NCI-H2029 (cell line): ENCODE measurements around the gene CDH23.

Source experiments
- DNase-seq: peaks from one replicate; lab custom pipeline; 2025; lab: John Stamatoyannopoulos, UW

CDH23 gene

DNA sequence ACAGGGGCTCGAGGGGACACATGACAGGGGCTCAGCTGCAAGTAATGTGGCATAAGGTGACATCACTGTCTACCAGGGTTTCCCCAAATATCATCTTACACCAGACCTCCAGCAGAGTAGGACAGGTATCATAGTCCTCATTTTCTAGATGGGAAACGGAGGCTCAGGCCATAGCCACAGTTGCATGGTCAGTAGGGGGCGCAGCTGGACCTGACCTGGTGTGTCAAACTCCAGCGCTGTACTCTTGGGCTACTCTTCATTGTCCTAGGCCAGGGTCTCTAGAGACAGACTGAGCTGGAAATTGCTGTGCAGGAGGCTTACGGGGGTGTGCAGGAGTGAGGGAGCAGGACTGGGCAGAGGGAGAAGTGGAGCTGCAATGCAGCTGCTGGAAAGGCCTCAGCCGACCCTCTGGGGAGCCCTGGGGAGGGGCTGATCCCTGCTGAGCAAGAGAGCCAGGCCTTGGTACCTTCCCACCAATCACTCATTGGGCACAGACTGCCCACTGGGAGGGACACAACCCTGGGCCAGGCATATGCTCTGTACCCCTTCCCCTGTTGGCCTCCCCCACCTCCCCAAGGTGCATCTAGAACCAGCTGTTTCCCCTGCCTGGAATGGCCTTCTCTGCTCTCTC, 89.9 kb downstream of the CDH23 start:
- no peak for DNase-seq

DNA sequence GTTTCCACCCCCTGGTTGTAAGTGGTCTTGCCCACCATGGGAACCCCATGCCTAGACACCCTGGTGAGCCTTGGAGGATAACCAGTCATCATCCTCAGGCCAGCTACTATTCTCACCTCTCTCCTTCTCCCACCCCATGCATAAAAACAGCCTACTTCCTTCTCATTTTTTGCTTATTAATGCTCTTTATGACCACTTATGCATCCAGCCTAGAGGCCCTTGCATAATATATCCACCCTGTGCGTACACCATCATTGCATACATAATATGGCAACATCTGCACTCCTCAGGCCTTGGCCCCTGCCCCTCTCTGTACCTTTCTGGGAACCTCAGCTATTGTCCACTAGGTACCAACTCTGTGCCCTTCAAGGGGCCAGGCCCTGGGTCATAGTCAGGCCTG, 91.0 kb downstream of the CDH23 start:
- DNase-seq, result no peak

DNA sequence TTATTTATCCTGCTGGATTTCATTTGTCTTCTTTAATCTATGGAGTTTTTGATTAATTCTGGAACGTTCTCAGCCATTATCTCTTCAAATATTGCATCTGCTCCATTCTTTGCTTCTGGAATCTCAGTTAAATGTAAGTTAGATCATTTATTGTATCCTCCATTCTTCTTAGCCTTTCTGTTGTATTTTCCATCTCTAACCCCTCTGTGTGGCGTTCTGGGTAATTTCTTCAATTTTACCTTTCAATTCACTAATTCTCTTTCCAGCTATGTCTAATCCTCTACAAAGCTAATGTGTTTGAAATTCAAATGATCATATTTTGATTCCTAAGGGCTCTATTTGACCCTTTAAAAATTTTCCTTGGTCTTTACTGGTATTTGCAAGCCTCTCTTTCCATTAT, 92.4 kb downstream of the CDH23 start:
- no peak for DNase-seq

DNA sequence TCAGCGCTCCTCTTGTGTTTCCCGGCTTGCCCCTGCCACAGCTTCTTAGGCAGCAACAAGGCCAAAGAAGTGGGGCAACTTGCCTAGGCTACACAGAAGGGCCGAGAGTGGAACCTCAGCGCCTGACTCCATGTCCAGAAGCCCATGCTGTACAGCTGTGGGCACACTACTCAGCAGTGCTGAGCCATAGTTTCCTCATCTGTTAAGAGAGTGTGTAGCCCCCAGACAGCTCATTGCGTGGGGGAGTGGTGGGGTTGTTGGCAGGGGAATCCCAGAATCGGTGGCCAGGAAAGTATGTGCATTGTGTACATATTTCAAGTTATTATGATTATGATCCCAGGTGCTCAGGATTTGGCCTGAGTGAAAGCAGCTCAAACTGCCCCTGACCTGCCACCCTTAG, 96.2 kb downstream of the CDH23 start:
- DNase-seq, result no peak

DNA sequence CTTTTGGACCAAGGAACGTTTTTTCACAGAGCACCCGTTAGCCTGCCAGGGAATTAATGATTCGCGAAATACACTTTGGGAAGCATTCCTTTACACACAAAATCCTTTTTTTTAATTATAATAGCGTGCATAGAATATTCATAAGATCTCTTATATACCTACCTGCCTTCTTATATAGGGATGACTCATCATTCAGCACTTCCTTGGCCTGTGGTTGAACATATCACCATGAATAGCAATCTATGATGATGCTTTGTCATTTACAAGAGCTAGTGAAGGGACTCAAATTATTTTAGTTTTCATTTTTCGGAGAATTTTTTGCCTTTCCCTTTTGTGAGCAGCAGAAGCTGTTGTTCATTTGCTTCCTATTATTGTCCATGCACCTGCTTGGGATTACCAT, 97.0 kb downstream of the CDH23 start:
- DNase-seq, result no peak

DNA sequence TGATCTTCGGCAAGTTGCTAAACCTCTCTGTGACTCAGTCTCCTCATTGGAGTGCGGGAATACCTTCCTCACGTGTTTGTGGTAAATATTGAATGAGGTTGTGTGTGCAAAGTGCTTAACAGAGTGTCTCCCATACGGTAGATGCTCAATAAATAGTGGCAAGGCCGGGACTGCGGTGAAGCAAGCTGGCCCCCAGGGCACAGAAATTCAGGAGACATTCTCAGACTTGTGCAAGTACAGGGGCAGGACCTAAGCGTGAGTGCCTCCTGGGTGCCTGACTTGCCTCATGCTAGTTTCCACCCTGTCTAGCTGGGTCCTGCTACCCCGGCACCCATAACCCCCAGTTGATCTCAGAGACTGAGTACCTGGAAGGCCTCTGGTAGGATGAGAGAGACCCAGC, 97.8 kb downstream of the CDH23 start:
- no peak for DNase-seq

DNA sequence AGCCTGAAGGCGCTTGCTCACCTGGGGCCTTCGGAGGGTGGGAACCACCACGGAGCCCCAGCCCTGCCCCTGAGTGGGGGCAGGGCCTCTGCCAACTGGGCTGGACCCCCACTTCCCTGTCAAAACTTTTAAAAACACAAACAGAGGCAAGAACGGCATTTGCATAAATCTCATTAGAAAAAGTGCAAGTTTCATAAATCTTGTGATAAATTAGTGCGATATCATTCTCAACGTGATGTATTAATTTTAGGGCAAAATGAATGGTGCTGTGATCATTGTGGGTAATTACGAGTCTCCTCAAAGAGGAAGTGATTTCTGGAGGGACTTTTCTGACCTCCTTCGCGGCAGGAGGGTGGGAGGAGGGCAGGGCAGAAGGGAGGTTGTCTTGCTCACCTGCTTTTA, 98.3 kb downstream of the CDH23 start:
- DNase-seq, result no peak

DNA sequence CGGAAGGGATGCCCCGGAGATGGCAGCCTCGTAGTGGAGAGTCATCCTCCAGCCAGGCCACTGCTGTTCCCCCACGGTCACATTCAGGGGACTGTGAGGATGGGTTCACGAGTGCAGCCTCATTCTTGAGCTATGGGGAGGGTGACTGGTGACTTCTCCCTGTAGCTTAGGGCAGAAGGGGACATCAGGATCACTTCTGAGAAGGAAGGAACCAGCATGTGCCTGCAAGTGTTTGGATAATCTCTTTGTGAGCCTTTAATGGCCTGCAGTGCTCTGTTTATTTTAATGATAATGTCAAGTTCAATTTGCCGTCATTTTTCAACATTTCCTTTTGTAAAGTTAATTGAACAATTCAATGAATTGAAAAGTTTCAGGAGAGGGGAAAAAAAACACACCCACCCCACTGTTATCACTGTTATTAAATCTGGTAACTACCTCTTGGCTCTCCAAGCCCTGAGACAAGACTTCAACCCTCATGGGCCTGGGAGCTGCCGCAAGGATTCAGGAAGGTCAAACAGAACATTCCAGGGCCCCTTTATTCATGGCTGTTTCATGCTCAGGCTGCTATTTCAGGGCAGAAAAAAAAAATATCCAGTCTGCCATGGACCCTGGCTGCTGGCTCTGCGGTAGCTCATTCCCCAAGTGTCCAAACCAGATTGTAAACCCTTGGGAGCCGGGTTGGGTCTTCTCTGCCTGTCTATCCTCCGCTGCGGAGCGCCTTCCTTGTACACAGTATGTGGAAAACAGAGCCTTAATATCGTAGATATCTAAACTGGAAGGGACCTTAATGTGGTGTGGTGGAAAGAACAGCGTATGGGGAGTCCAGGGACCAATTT, 100.4 kb downstream of the CDH23 start:
- no peak for DNase-seq

DNA sequence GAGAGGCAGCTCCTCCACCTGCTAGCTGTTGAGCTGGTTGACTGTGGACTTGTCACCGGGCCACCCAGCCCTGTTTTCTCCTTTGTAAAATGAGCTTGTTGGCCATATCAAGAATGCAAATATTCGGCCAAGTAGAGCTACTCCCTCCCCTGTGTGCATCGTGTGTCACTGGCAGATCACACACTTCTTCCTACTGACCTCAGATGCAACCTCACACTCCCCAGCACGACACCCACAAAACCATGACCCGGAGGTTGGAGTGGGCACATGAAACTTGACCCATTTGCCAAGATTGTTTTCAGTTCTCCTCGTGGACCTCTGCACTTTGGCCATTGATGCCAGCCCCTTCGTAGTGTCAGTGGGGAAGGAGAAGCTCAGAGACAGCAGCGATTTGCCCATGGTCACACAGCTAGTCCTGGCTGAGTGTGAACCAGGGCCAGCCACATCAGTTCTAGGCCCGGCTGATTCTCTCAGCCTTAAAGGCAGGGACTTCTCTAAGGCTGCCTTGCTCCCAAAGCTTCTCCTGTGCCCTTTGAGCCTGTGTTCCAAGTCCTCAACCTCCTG, 101.1 kb downstream of the CDH23 start:
- no peak for DNase-seq

DNA sequence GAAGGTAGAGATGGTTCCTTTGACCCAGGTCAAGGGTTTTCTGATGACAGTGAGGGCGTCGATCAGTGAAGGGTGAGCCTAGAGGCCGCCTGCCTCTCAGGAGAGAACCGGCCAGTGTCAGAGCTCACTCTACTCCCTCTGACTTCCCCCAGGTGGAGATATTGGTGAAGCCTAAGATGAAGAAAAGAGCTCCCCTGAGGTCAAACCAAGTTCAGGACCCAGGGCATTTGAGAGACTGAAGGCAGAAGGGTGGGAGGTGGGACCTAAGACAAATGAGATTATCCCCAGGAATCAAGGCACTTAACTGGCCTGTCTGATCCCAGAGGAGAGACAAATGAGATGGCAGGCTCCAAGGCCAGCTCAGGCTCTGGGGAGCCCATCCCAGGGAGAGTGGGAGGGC, 104.7 kb downstream of the CDH23 start:
- no peak for DNase-seq

DNA sequence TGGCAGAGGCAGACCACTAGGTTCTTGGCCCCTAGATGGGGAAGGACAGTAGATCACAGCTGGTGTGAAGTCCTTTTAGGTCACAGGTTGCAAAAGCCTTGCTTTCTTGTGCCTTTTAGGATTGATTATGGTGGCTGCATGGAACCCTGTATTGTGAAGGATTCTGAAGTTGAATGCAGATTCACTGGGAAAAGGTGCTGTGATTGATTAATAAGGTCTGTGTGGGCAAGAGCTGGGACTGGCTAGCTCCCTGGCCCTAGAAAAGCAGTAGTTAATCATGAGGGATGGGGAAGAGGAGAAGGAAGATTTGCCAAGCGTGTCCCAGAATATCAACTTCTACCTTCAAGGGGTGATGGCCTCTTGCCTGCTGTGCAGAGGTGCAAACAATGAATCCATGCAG, 105.5 kb downstream of the CDH23 start:
- no peak for DNase-seq

DNA sequence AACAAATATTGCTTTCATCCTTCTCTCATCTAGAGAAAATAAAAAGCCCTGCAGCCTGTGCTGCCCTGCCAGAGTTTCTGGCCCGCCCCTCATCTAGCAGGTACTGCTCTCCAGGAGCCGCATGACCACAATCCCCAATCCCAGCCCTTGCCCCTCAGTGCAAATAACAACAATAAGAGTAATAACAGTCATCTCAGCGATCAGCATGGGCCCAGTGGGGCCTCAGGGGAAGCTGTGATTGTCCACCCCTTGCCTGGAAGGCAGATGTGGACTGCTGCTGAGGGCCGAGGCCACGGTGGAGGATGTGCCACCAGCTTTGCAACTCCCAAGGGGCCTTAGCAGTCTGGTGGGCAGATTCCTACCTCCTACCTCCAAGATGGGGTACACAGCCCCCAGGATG, 106.1 kb downstream of the CDH23 start:
- DNase-seq, result no peak

DNA sequence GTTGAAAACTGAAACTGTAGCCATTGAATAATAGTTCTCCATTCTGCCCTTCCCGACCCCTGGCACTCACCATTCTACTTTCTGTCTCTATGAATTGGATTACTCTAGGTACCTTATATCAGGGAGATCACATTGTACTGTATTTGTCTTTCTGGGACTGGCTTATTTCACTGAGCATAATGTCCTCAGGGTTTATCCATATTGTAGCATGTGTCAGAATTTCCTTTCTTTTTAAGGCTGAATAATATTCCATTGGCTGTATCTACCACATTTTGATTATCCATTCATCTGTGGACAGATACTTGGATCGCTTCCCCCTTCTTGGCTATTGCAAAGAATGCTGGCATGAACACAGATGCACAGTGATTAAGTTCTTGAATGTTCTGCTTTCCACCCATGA, 107.4 kb downstream of the CDH23 start:
- no peak for DNase-seq

DNA sequence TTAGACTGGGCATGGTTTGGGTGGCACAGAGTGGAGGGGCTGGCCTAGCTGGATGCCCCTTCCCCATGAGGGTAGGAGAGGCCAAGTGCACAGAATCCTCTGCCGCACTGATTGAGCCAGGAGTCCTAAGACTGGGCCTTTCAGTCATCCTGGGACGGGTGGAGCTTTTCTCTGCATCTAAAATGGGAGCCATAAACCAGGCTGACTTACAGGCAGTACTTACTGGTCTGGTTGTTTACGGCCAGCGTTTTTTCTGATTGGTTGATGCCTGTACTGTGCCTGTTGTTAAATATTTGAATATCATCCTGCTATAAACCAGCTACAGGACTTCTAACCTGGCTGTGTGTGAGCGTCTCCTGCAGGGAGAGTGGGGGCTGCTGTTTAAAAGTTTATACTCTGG, 107.8 kb downstream of the CDH23 start:
- DNase-seq, result no peak

DNA sequence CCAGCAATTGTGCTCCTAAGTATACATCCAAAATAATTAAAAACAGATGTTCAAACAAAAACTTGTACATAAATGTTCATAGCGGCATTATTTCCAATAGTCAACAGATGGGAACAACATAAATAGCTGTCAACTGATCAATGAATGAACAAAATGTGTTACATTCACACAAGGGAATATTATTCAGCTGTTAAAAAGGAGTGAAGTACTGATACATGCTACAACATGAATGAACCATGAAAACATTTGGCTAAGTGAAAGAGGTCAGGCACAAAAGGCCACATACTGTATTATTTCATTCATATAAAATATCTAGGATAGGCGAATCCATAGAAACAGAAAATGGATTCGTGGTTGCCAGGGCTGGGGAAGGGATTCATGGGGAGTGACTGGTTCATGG, 109.1 kb downstream of the CDH23 start:
- no peak for DNase-seq

DNA sequence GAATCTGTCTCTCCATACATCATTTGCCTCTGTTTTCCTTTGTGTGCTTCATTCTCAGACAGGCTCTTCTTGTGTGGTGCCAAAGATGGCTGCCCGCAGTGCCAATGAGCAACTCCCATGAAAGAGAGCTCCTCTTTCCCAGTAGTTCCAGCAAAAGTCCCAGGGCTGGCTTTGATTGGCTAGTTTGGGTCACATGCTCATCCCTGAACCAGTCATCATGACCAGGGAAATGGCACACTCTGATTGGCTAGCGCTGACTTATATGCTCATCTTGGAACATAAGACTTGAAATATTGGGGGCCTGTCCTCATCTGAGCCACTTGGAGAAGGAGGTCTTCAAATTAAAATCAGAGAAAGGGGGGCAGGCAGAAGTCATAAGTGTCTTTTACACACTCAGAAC, 112.7 kb downstream of the CDH23 start:
- no peak for DNase-seq

DNA sequence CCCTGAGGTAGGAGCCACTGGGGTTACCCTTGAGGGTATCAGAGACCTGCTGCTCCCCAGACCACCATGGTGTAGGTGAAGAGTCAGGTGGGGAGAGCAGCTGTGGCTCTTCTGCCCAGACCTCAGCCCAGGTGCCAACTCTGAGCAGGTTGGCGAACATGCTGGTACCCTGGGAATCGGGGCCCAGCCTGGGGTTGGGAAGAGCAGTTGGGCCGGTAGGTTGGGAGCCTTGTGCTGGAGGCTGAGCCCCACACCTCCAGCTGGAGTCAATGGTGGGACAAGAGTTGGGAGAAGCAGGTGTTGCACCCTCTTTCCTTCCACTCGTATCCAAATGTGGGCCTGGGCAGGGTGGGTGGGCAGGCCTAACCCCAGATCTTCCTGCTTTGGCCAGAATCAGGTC, 114.5 kb downstream of the CDH23 start:
- no peak for DNase-seq

DNA sequence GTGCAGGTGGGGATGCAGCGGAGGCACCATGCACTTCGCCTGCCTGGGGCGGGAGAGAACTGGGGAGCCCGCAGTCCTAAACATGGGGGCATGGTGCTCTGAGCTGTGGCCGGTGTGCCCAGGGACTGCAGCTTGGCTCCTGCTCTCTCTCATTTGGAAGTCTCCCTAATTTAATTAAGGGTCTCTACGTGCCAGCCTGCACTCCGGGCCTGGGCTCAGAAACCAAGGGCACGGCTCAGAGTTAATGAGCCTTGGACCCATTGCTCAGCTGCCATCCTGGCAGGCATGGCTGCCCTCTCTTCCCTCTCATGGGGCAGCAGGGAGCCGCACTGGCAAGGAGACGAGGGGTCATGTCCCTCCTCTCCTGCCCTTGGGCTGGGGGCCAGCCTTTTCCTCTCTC, 115.6 kb downstream of the CDH23 start:
- no peak for DNase-seq

DNA sequence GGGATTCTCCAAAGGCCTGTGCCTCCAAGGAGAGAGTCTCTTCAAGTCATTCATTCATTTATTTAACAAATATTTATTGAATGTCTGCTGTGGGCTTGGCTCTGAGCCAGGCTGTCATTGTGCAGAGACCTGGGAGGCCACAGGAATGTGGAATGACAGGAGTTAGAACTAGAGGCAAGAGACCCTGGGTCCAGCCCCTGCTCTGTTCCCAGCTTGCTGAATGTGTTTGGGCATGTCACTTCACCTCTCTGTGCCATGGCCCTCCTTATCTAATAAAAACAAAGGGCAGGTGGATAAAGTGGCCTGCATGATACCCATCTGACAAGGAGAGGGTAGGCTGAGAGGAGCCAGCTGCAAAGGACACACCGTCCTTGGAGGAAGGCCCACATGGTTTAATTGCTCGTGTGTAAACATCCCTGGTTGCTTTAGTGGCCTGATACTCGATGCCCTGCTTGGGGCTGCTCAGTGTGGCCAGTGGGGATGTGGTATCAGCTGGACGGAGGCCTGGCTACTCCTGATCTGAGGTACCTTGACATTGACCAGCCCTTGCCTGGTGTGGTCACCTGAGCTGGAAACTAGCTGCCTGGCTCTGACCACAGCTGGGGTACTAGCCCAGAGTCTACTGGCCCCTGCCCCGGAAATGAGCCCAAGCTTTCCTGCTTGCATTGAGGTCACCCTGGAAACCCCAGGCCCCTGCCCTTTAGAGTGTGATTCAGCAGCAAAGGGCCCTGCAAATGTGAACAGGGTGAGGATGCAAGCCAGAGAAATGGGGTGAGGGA, 116.2 kb downstream of the CDH23 start:
- peak; percentile 80 for DNase-seq

DNA sequence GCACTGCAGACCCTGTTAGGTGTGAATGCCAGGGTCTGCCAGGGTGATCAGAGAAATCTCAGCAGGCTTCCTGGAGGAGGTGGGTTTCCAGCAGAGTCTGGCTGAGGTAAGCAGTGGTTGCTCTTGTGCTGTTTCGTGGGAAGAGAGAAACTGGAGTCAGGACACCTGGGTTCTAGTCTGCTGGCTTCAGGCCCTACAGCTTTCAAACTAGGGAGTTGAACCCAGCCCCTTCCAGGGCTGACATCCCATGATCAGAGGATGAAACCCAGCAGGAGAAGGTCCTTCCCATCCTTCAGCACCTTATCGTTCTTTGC, 116.8 kb downstream of the CDH23 start:
- no peak for DNase-seq

DNA sequence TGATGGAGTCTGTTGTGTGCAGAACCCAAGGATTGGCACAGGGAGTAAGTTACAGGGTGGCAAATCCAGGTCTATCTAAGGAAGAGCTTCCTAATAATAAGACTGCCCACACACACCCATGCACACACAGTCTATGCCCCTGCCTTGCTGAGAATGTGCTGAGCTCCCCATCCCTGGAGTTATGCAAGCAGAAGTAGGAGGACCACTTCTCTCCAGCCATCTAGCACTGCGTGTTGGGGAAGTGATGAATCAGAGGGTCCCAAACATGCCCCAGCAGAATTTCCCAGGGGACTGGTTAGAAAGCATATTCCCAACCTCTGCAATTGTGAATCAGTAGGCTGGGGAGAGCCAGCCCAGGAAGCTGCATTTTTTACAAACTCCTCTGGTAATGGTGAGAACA, 117.2 kb downstream of the CDH23 start:
- no peak for DNase-seq

DNA sequence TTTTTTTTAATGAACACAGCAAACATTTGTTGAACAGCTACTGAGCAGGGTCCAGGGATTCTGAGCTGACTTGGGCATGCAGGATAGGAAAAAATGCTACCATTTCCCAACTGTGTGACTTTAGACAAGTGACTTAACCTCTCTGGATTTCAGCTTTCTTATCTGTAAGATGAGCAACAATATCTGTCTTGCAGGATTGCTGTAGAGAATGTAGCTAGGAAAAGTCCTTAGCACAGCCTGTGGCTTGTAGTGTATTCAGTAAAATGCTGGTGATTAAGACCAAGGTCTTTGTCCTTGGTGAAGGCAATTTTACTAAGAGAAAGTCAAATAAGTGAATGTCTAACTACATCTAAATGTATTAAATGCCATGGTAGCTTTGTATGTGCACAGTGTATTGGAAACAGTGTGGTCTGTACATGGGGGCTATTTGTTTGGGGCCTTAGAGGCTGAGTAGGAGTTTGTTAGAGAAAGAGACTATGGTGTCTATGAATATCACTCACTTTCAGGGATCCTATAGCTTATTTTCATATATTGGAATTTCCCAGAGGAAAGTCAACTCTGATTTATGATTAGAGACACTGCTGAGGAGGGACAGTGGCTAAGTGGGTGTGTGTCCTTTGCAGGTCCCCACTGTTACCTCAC, 118.9 kb downstream of the CDH23 start:
- no peak for DNase-seq

DNA sequence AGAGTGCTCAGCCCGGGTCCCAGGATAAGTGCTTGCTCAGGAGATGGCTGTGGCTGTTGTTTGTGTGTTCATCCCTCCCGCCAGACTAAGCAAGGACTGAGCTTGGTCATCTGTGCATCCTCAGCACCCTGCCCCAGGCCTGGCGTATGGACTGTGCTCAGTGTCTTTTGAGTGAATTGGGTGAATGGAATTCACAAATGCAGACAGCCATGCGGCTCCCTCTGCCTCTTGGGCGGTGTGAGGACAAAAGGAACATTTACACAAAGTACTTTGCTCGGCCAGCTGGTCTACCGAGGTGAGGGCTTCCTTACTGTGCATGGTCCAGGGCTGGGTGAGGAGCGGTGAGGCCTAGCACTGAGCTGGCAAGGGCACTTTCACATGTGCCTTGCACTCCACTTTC, 120.2 kb downstream of the CDH23 start:
- DNase-seq, result no peak
